HEK293 (cell line): ENCODE measurements around the gene ATP4A.

Experiments used
- CTCF ChIA-PET: fragments of 350-600 bp; formaldehyde crosslinking; extraction: SDS; loops from one replicate; lab custom pipeline; 2021; ENCODE audit warnings: antibody characterized with exemption; lab: Yijun Ruan, JAX
- POLR2A ChIA-PET: fragments of 300-600 bp; formaldehyde crosslinking; extraction: SDS; loops from one replicate; lab custom pipeline; 2020; ENCODE audit warnings: antibody characterized with exemption, inconsistent platforms; lab: Yijun Ruan, JAX
- H3K27ac ChIP-seq: fragments of 200-500 bp; sonication (Bioruptor generic); 2 replicates; pipeline ENCODE4 v1.5.1; 2014; ENCODE audit warnings: low read depth, low read length, control low read depth, inconsistent platforms; ENCODE audit errors: extremely low read depth
- H3K36me3 ChIP-seq, 2 experiments: fragments of 200-500 bp in 1 of 2; sonication (Bioruptor generic) in 1 of 2; 1 replicate in 1 of 2; 2 replicates in 1 of 2; pipeline ENCODE4 v1.5.1; 2014 to 2017; ENCODE audit warnings: inconsistent platforms in 2 of 2, low read length in 2 of 2; ENCODE audit not compliant: control insufficient read depth in 2 of 2, insufficient read depth in 1 of 2
- H3K4me1 ChIP-seq: fragments of 200-500 bp; sonication (Bioruptor generic); 2 replicates; pipeline ENCODE4 v1.5.1; 2014; ENCODE audit warnings: mild to moderate bottlenecking, low read length, inconsistent platforms; ENCODE audit not compliant: control insufficient read depth, insufficient read depth
- H3K4me3 ChIP-seq: 2 replicates; pipeline ENCODE4 v1.5.1; 2011; ENCODE audit warnings: low read depth, mild to moderate bottlenecking, control low read depth, low read length, moderate library complexity
- H3K9me3 ChIP-seq: fragments of 200-500 bp; sonication (Bioruptor generic); 2 replicates; pipeline ENCODE4 v1.5.1; 2014; ENCODE audit warnings: low read depth, low read length, inconsistent platforms; ENCODE audit not compliant: control insufficient read depth, insufficient read depth
- BCL11B ChIP-seq: fragments of 450-650 bp; formaldehyde crosslinking; IDR thresholded peaks from 2 replicates; pipeline ENCODE4 v1.5.1; 2016; ENCODE audit warnings: low read depth, missing biosample characterization, missing genetic modification characterization
- MYNN ChIP-seq: fragments of 450-650 bp; formaldehyde crosslinking; IDR thresholded peaks from 2 replicates; pipeline ENCODE4 v1.5.1; 2016; ENCODE audit warnings: missing biosample characterization, missing genetic modification characterization, borderline replicate concordance
- OVOL3 ChIP-seq: fragments of 450-650 bp; formaldehyde crosslinking; IDR thresholded peaks from 2 replicates; pipeline ENCODE4 v1.5.1; 2016; ENCODE audit warnings: missing biosample characterization, missing genetic modification characterization
- PRDM10 ChIP-seq: fragments of 450-650 bp; formaldehyde crosslinking; IDR thresholded peaks from 2 replicates; pipeline ENCODE4 v1.5.1; 2016; ENCODE audit warnings: missing biosample characterization, missing genetic modification characterization
- REPIN1 ChIP-seq: fragments of 450-650 bp; formaldehyde crosslinking; IDR thresholded peaks from 2 replicates; pipeline ENCODE4 v1.5.1; 2017; ENCODE audit warnings: missing biosample characterization, missing genetic modification characterization, low read depth
- YY2 ChIP-seq: fragments of 450-650 bp; formaldehyde crosslinking; IDR thresholded peaks from 2 replicates; pipeline ENCODE4 v1.5.1; 2016; ENCODE audit warnings: missing biosample characterization, missing genetic modification characterization
- ZBTB10 ChIP-seq: fragments of 450-650 bp; formaldehyde crosslinking; IDR thresholded peaks from 2 replicates; pipeline ENCODE4 v1.5.1; 2016; ENCODE audit warnings: missing biosample characterization, missing genetic modification characterization
- ZNF114 ChIP-seq: fragments of 450-650 bp; formaldehyde crosslinking; IDR thresholded peaks from 2 replicates; pipeline ENCODE4 v1.5.0; 2017; ENCODE audit warnings: missing biosample characterization, missing genetic modification characterization
- ZNF146 ChIP-seq: fragments of 450-650 bp; formaldehyde crosslinking; IDR thresholded peaks from 2 replicates; pipeline ENCODE4 v1.5.1; 2016; ENCODE audit warnings: missing biosample characterization, missing genetic modification characterization
- ZNF157 ChIP-seq: fragments of 450-650 bp; formaldehyde crosslinking; IDR thresholded peaks from 2 replicates; pipeline ENCODE4 v1.5.1; 2016; ENCODE audit warnings: missing biosample characterization, missing genetic modification characterization
- ZNF169 ChIP-seq: fragments of 450-650 bp; formaldehyde crosslinking; IDR thresholded peaks from 2 replicates; pipeline ENCODE4 v1.5.1; 2016; ENCODE audit warnings: missing biosample characterization, missing genetic modification characterization
- ZNF341 ChIP-seq: fragments of 450-650 bp; formaldehyde crosslinking; IDR thresholded peaks from 2 replicates; pipeline ENCODE4; 2016; ENCODE audit warnings: low read depth, missing biosample characterization, missing genetic modification characterization
- ZNF48 ChIP-seq: fragments of 450-650 bp; formaldehyde crosslinking; IDR thresholded peaks from 2 replicates; pipeline ENCODE4 v1.5.1; 2016; ENCODE audit warnings: missing biosample characterization, missing genetic modification characterization
- ZNF571 ChIP-seq: fragments of 450-650 bp; formaldehyde crosslinking; IDR thresholded peaks from 2 replicates; pipeline ENCODE4 v1.5.0; 2017; ENCODE audit warnings: missing biosample characterization, missing genetic modification characterization
- ZNF580 ChIP-seq: fragments of 450-650 bp; formaldehyde crosslinking; IDR thresholded peaks from 2 replicates; pipeline ENCODE4 v1.5.1; 2016; ENCODE audit warnings: missing biosample characterization, missing genetic modification characterization
- ZNF623 ChIP-seq: fragments of 450-650 bp; formaldehyde crosslinking; IDR thresholded peaks from 2 replicates; pipeline ENCODE4 v1.5.1; 2016; ENCODE audit warnings: missing biosample characterization, missing genetic modification characterization
- ZNF768 ChIP-seq: fragments of 450-650 bp; formaldehyde crosslinking; IDR thresholded peaks from 2 replicates; pipeline ENCODE4 v1.5.1; 2018; ENCODE audit warnings: missing biosample characterization, mild to moderate bottlenecking, missing genetic modification characterization
- ZNF777 ChIP-seq: fragments of 450-650 bp; formaldehyde crosslinking; IDR thresholded peaks from 2 replicates; pipeline ENCODE4 v1.5.1; 2017; ENCODE audit warnings: missing biosample characterization, missing genetic modification characterization, borderline replicate concordance
- ZNF792 ChIP-seq: fragments of 450-650 bp; formaldehyde crosslinking; IDR thresholded peaks from 2 replicates; pipeline ENCODE4 v1.5.1; 2016; ENCODE audit warnings: missing biosample characterization, missing genetic modification characterization
- ZSCAN30 ChIP-seq: fragments of 450-650 bp; IDR thresholded peaks from 2 replicates; pipeline ENCODE4 v1.5.1; 2018; ENCODE audit warnings: missing biosample characterization, mild to moderate bottlenecking, missing genetic modification characterization, moderate library complexity

Gene ATP4A

GRCh38 chr19:35544110-35544802, 19.2 kb downstream of the ATP4A start:
- Histone ChIP-seq H3K27ac (peak overlapping the region; percentile 94), H3K9me3 (no peaks in the 10 kb centered on the region), H3K4me3 (peak overlapping the region; percentile 62), H3K36me3 (peaks cover 48 to 64% of the 10 kb centered on the region in 2 experiments), H3K4me1 (peaks cover 16% of the 10 kb centered on the region)
- TF ChIP-seq BCL11B: peak; percentile 11; the same call in 1 of the 2 replicates
- peak; percentile 76; the same call in 1 of the 2 replicates for TF ChIP-seq ZNF792 (tag by site-specific recombination)
- no peak for TF ChIP-seq ZNF146 (tag by site-specific recombination)
- peak; percentile 25; the same call in 1 of the 2 replicates for TF ChIP-seq PRDM10 (tag by site-specific recombination)
- TF ChIP-seq ZSCAN30: peak; percentile 20; the same call in 1 of the 2 replicates
- TF ChIP-seq OVOL3: no peak
- CTCF ChIA-PET: interaction anchor here (0.6 to 2.5 kb wide), 9 partner anchors 12 to 192 kb away, joined by 3 to 17 read pairs (median 5); no protein-coding TSS in a partner anchor
- POLR2A ChIA-PET: interaction anchor here (1.0 to 2.6 kb wide), 6 partner anchors 9 to 596 kb away, joined by 3 to 14 read pairs (median 4); partner anchors contain the start of genes CAPNS1 and COX6B1

GRCh38 chr19:35543280-35544109, 20.0 kb downstream of the ATP4A start:
- H3K36me3 ChIP-seq: peaks cover 48 to 60% of the 10 kb centered on the region in 2 experiments
- no peaks in the 10 kb centered on the region for H3K9me3 ChIP-seq
- ChIA-PET POLR2A (interaction anchor here (1.0 to 2.6 kb wide), 4 partner anchors 8 to 596 kb away, joined by 3 to 14 read pairs (median 5); partner anchors contain the start of gene CAPNS1), CTCF (interaction anchor here (0.6 to 2.5 kb wide), 7 partner anchors 12 to 191 kb away, joined by 3 to 17 read pairs (median 5); no protein-coding TSS in a partner anchor)
- no peak overlapping the region for H3K4me3 ChIP-seq
- TF ChIP-seq ZNF623 (tag by site-specific recombination): peak; percentile 99
- TF ChIP-seq YY2 (tag by site-specific recombination): no peak
- 0 out of 2 replicates have a peak, but pooled peaks have one; percentile 13 for TF ChIP-seq ZNF580
- peak overlapping the region; percentile 94 for H3K27ac ChIP-seq
- peaks cover 16% of the 10 kb centered on the region for H3K4me1 ChIP-seq

- POLR2A ChIA-PET: interaction anchor here (1.0 kb wide), 1 partner anchor 16 kb away, joined by 3 read pairs; no protein-coding TSS in a partner anchor
- H3K4me1 ChIP-seq: peaks cover 16% of the 10 kb centered on the region
- H3K27ac ChIP-seq: no peak overlapping the region
- no peak overlapping the region for H3K4me3 ChIP-seq
- no peaks in the 10 kb centered on the region for H3K9me3 ChIP-seq
- H3K36me3 ChIP-seq: peaks cover 47 to 48% of the 10 kb centered on the region in 2 experiments
- CTCF ChIA-PET: interaction anchor here (0.6 to 1.1 kb wide), 2 partner anchors 82 to 277 kb away, joined by 3 to 4 read pairs; no protein-coding TSS in a partner anchor
- TF ChIP-seq REPIN1 (tag by site-specific recombination): no peak
- no peak for TF ChIP-seq MYNN (tag by site-specific recombination)
- TF ChIP-seq ZNF768 (tag by site-specific recombination): no peak
- TF ChIP-seq ZNF777: no peak
- TF ChIP-seq ZBTB10 (tag by site-specific recombination): no peak
- no peak for TF ChIP-seq ZNF623 (tag by site-specific recombination)
- TF ChIP-seq ZNF48 (tag by site-specific recombination): no peak
- no peak for TF ChIP-seq ZNF114 (tag by site-specific recombination)
- no peak for TF ChIP-seq ZNF157
- no peak for TF ChIP-seq ZNF341
- no peak for TF ChIP-seq ZNF571 (tag by site-specific recombination)
- TF ChIP-seq ZNF169 (tag by site-specific recombination): no peak
Measured at GRCh38 chr19:35542209-35542608, 21.2 kb downstream of the ATP4A start.
